WI38 (cell line): ENCODE data around the gene GALM.

Source experiments
- H3K4me3 ChIP-seq: 2 replicates; pipeline ENCODE4 v1.5.1; 2011; ENCODE audit warnings: low read depth, mild to moderate bottlenecking, control low read depth, low read length
- CTCF ChIP-seq: IDR thresholded peaks from 2 replicates; pipeline ENCODE4 v1.5.1; 2012; ENCODE audit warnings: low read depth, mild to moderate bottlenecking, control low read depth, low read length

Gene GALM

GRCh38 chr2:38665854-38666555 is at the start of gene GALM:
GALM (plus strand) TSS chr2:38666114; CDS start chr2:38666162, 48 bp downstream.
- H3K4me3 ChIP-seq = peak within 1 kb of the TSS; percentile 63
- TF ChIP-seq CTCF = no peak

- H3K4me3 ChIP-seq = no peak overlapping the region
- no peak for TF ChIP-seq CTCF
Measured at GRCh38 chr2:38617301-38617700, 48.6 kb upstream of the GALM start.

- TF ChIP-seq CTCF = no peak
- no peak overlapping the region for H3K4me3 ChIP-seq
Measured at GRCh38 chr2:38619458-38620164, 46.3 kb upstream of the GALM start.

GRCh38 chr2:38620282-38620977 is 45.5 kb upstream of the GALM start:
- no peak for TF ChIP-seq CTCF

GRCh38 chr2:38621018-38621417 is 44.9 kb upstream of the GALM start:
- no peak for TF ChIP-seq CTCF

More at GRCh38 chr2:38620282-38620977, 45.5 kb upstream of the GALM start:
- H3K4me3 ChIP-seq = no peak overlapping the region

GRCh38 chr2:38622210-38622609 is 43.7 kb upstream of the GALM start:
- no peak for TF ChIP-seq CTCF
- H3K4me3 ChIP-seq = no peak overlapping the region

More at GRCh38 chr2:38621018-38621417, 44.9 kb upstream of the GALM start:
- no peak overlapping the region for H3K4me3 ChIP-seq
